ENCODE results near the gene ARID1B. TPM values are rescaled to one million over a fixed set of nuclear protein-coding genes. Genes with fewer than 3 reads are reported as not detected.

Gene ARID1B
- total RNA-seq, 1 donor from 2014 or later: 75.4 TPM

DNA sequence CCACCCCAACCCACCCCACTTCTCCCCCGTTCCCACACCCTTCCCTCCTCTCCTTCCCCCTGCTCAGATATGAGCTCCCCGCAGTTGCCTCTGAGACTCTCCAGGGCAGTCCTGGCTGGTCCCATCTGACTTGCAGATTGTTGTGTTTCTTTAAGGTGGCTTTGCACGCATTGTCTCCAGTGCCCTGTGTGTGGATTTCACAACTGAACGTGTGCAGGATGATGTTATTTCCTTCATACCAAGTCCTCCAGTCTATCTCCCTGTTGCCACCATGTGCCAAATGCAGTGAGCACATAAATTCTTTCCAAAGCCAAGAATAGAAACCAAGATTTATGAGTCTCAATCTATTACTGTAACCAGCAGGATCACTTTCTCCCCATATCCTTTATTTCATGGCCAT is 467.0 kb downstream of the ARID1B start:
- DNase-seq (ENCODE audit: low read depth): peak; percentile 81
- Histone ChIP-seq H3K36me3 (ENCODE audit: insufficient read depth, low read length) (no peaks in the 10 kb centered on the region), H3K4me2 (ENCODE audit: low read length) (no peak overlapping the region), H3K79me2 (ENCODE audit: insufficient read depth, low read length) (no peaks in the 10 kb centered on the region), H2AFZ (ENCODE audit: low read depth, low read length) (no peak overlapping the region), H3K4me3 (ENCODE audit: insufficient read depth, low read depth, low read length) (no peak overlapping the region), H3K9me3 (ENCODE audit: insufficient read depth, low read depth, low read length) (peaks cover 7% of the 10 kb centered on the region), H3K9ac (ENCODE audit: low read length) (no peak overlapping the region), H3K27ac (ENCODE audit: low read depth, low read length) (no peak overlapping the region), H3K27me3 (ENCODE audit: insufficient read depth, low read length) (no peaks in the 10 kb centered on the region), H3K4me1 (ENCODE audit: insufficient read depth, low read length) (peaks cover 8% of the 10 kb centered on the region), H4K20me1 (ENCODE audit: insufficient read depth, low read length) (no peaks in the 10 kb centered on the region)
- FAIRE-seq: peak; percentile 67
- peaks cover 8% of the 10 kb centered on the region for H3K36me3 Mint-ChIP-seq (ENCODE audit: low read depth, unreplicated experiment)
- no peaks in the 10 kb centered on the region for H3K4me1 Mint-ChIP-seq (ENCODE audit: low read depth, unreplicated experiment)
- H3K9me3 Mint-ChIP-seq (ENCODE audit: unreplicated experiment): peaks cover 13% of the 10 kb centered on the region
- no peak overlapping the region for H3K27ac Mint-ChIP-seq (ENCODE audit: unreplicated experiment)
- H3K4me3 Mint-ChIP-seq (ENCODE audit: unreplicated experiment): no peak overlapping the region
- no peak for TF ChIP-seq EZH2 (IDR thresholded peaks at IDR 0.05; ENCODE audit: insufficient read depth, low read length)
- TF ChIP-seq, protein P1, sequence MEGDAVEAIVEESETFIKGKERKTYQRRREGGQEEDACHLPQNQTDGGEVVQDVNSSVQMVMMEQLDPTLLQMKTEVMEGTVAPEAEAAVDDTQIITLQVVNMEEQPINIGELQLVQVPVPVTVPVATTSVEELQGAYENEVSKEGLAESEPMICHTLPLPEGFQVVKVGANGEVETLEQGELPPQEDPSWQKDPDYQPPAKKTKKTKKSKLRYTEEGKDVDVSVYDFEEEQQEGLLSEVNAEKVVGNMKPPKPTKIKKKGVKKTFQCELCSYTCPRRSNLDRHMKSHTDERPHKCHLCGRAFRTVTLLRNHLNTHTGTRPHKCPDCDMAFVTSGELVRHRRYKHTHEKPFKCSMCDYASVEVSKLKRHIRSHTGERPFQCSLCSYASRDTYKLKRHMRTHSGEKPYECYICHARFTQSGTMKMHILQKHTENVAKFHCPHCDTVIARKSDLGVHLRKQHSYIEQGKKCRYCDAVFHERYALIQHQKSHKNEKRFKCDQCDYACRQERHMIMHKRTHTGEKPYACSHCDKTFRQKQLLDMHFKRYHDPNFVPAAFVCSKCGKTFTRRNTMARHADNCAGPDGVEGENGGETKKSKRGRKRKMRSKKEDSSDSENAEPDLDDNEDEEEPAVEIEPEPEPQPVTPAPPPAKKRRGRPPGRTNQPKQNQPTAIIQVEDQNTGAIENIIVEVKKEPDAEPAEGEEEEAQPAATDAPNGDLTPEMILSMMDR (IDR thresholded peaks at IDR 0.05; ENCODE audit: insufficient read depth, low read depth, low read length): no peak
- H3K27me3 Mint-ChIP-seq (ENCODE audit: low read depth, unreplicated experiment): peaks cover 25% of the 10 kb centered on the region

DNA sequence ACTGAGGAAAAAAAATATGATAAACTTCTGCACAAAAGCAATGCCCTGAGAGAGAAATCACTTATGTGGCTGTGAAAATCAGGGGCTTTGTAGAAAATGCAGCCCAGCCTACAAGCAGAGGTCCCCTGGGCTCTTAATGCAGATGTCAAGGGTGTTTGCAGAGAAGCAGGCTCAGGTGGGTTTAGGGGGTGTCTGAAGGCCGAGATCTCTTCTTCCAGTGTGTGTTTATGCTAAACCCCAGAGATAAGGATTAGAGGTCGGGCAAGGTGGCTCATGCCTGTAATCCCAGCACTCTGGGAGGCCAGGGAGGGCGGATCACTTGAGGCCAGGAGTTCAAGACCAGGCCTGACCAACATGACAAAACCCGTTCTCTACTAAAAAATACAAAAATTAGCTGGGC is 467.6 kb downstream of the ARID1B start:
- DNase-seq (ENCODE audit: low read depth) (no peak), FAIRE-seq (no peak)
- no peak for TF ChIP-seq EZH2 (IDR thresholded peaks at IDR 0.05; ENCODE audit: insufficient read depth, low read length)
- TF ChIP-seq, protein P1 (IDR thresholded peaks at IDR 0.05; ENCODE audit: insufficient read depth, low read depth, low read length): no peak
- no peaks in the 10 kb centered on the region for H3K4me1 Mint-ChIP-seq (ENCODE audit: low read depth, unreplicated experiment)
- H3K4me2 ChIP-seq (ENCODE audit: low read length): no peak overlapping the region
- H3K9me3 ChIP-seq (ENCODE audit: insufficient read depth, low read depth, low read length): peaks cover 7% of the 10 kb centered on the region
- no peak overlapping the region for H3K27ac Mint-ChIP-seq (ENCODE audit: unreplicated experiment)
- no peaks in the 10 kb centered on the region for H3K36me3 ChIP-seq (ENCODE audit: insufficient read depth, low read length)
- peaks cover 28% of the 10 kb centered on the region for H3K27me3 Mint-ChIP-seq (ENCODE audit: low read depth, unreplicated experiment)
- H3K4me1 ChIP-seq (ENCODE audit: insufficient read depth, low read length): peaks cover 8% of the 10 kb centered on the region
- no peak overlapping the region for H3K4me3 ChIP-seq (ENCODE audit: insufficient read depth, low read depth, low read length)
- no peaks in the 10 kb centered on the region for H3K79me2 ChIP-seq (ENCODE audit: insufficient read depth, low read length)
- H3K27me3 ChIP-seq (ENCODE audit: insufficient read depth, low read length): peaks cover 1% of the 10 kb centered on the region
- H2AFZ ChIP-seq (ENCODE audit: low read depth, low read length): no peak overlapping the region
- H4K20me1 ChIP-seq (ENCODE audit: insufficient read depth, low read length): no peaks in the 10 kb centered on the region
- peaks cover 14% of the 10 kb centered on the region for H3K9me3 Mint-ChIP-seq (ENCODE audit: unreplicated experiment)
- no peak overlapping the region for H3K4me3 Mint-ChIP-seq (ENCODE audit: unreplicated experiment)
- no peak overlapping the region for H3K27ac ChIP-seq (ENCODE audit: low read depth, low read length)
- no peak overlapping the region for H3K9ac ChIP-seq (ENCODE audit: low read length)
- peaks cover 5% of the 10 kb centered on the region for H3K36me3 Mint-ChIP-seq (ENCODE audit: low read depth, unreplicated experiment)

DNA sequence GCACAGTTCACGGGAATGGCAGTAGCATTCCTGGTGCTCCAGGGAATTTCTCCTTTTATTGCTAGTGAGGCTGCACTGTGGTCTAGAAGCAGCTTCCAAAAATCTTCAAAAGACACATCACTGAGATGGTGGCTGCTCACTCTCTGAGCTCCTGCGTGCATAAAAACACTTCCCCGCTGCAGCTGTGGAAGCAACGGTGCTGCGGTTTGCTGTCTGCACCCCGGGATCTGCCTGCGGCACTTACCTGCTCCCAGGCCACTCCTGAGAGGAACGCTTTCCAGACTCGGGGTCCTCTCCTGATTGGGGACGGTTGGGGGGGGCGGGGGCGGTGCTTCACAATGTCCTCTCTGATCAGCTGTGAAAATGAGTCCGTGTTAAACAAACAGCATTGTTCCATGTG is 468.3 kb downstream of the ARID1B start:
- TF ChIP-seq, protein P1 (IDR thresholded peaks at IDR 0.05; ENCODE audit: insufficient read depth, low read depth, low read length): no peak
- no peak for TF ChIP-seq EZH2 (IDR thresholded peaks at IDR 0.05; ENCODE audit: insufficient read depth, low read length)
- Histone ChIP-seq H3K9ac (ENCODE audit: low read length) (no peak overlapping the region), H3K9me3 (ENCODE audit: insufficient read depth, low read depth, low read length) (peaks cover 7% of the 10 kb centered on the region), H2AFZ (ENCODE audit: low read depth, low read length) (no peak overlapping the region), H3K79me2 (ENCODE audit: insufficient read depth, low read length) (no peaks in the 10 kb centered on the region), H3K27me3 (ENCODE audit: insufficient read depth, low read length) (peaks cover 2% of the 10 kb centered on the region), H3K4me2 (ENCODE audit: low read length) (no peak overlapping the region), H3K4me1 (ENCODE audit: insufficient read depth, low read length) (peaks cover 1% of the 10 kb centered on the region), H3K36me3 (ENCODE audit: insufficient read depth, low read length) (no peaks in the 10 kb centered on the region), H3K4me3 (ENCODE audit: insufficient read depth, low read depth, low read length) (no peak overlapping the region), H3K27ac (ENCODE audit: low read depth, low read length) (no peak overlapping the region), H4K20me1 (ENCODE audit: insufficient read depth, low read length) (no peaks in the 10 kb centered on the region)
- Mint-ChIP-seq H3K4me1 (ENCODE audit: low read depth, unreplicated experiment) (no peaks in the 10 kb centered on the region), H3K27me3 (ENCODE audit: low read depth, unreplicated experiment) (peaks cover 31% of the 10 kb centered on the region), H3K9me3 (ENCODE audit: unreplicated experiment) (peaks cover 14% of the 10 kb centered on the region), H3K4me3 (ENCODE audit: unreplicated experiment) (no peak overlapping the region), H3K36me3 (ENCODE audit: low read depth, unreplicated experiment) (peaks cover 5% of the 10 kb centered on the region), H3K27ac (ENCODE audit: unreplicated experiment) (no peak overlapping the region)
- DNase-seq (ENCODE audit: low read depth): no peak
- no peak for FAIRE-seq

Measured in astrocyte (in vitro differentiated cells and primary cell).